ENCODE results near the gene EPDR1.
"Not testable (repeated sequence)": the region's sequence is repeated elsewhere in the genome, so short reads cannot be mapped to it uniquely, and the experiment has no call there.

EPDR1 gene

DNA sequence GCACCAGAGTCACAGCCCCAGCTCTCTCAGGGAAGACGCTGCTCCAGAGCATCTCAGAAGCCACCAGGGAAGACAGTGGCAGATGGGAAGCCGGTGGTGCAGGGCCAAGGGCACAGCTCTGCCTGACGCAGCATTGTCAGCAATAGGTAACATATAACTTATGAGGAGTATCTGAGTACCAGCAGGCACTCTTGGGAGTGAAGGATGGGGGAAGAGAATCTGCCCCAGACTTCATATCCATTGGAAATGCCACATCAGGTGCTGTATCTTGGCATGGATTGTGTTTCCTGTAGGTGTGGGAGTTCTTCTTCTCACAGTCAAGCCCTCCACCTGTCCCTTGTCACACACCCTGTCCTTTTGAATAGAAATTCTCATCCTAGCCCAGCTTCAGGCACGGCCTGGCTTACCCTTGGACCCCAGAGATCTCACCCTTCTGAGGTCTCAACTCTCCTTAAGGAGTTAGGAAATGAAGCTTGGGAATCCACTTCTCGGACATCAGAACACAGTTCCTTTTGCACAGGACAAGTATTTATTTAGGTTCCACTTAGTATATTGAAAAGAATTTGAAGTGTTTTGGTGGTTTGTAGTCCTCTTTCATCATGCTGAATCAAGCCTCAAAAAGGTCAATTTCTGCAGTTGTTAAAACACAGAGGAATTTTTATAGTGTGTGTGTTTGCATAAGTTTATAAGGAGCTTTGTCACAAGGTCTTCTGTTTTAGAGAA, 9.9 kb downstream of the EPDR1 start:
- no peak for DNase-seq

DNA sequence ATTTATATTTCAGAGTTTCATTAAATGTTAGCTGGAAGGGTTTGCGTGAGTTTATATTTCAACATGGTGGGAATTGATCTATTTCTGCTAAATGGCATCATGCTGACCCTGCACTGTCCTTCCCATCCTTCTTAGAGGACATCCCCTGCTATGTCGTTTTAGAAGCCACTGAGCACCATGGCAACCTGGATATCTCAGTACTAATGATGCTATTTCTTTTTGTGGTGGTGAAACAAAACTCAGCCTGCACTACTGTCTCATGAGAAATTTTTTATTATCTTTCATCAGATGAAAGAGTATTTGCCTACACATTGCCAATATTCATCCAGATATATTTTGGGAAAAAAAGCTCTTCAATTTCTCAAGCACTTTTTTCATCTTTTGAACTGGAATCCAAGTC, 12.1 kb downstream of the EPDR1 start:
- DNase-seq, result no peak

- DNase-seq, result no peak
Observed at GRCh38 chr7:37933018-37933566, 12.7 kb downstream of the EPDR1 start.

GRCh38 chr7:37942934-37943610, 22.6 kb downstream of the EPDR1 start:
- no peak for DNase-seq

- DNase-seq, result no peak
Observed at GRCh38 chr7:37943905-37944736, 23.7 kb downstream of the EPDR1 start.

DNA sequence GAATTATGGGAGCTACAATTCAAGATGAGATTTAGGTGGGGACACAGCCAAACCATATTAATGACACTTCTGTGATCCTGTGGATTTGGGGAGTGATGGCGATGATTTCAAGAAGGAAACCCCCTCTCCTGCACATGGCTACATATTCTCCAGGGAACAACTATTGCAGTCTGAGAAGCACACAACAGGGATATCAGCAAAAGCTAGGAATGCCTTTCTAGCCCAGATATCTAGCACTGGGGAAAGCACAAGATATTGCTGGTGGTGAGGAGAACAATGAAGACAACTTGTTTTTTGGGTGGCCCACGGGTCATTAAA, 24.3 kb downstream of the EPDR1 start:
- no peak for DNase-seq

- DNase-seq, result no peak
Observed at GRCh38 chr7:37945336-37945735, 24.9 kb downstream of the EPDR1 start.

DNA sequence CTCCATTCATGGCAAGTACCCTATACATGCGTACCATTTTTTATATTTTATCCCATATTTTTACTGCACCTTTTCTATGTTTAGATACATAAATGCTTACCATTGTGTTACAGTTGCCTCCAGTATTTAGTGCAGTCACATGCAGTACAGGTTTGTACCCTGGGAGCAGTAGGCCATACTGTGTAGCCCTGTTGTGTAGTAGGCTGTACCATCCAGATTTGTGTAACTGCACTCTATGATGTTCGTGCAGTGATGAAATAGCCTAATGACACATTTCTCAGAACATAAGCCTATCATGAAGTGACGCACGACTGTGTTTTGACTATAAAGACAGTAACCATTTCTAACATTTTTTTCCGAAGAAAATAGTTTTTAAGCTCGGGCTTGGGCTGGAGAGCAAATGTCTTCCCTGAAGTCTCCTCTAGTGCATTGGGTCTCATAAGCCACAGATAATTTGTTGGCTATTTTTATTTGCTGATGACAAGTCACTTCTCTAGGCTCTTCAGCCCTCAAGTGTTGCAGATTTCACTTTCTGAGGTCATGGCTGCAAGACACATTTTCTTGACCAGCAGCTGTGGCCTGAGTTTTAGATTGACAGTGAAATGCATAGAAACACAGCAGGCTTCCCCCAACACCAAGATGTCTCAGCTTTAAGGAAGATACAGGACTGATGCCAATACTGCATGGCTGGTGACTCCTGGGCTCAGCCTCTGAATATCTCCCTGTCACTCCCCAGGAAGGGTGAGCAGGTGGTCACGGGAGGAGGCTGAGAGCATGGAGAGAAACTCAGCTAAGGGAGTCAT, 26.9 kb downstream of the EPDR1 start:
- DNase-seq, result no peak

GRCh38 chr7:37947941-37948210, 27.4 kb downstream of the EPDR1 start:
- no peak for DNase-seq

GRCh38 chr7:37952240-37952639, 31.8 kb downstream of the EPDR1 start:
- DNase-seq, result no peak

GRCh38 chr7:37954217-37954616, 33.8 kb downstream of the EPDR1 start:
- DNase-seq, result not testable (repeated sequence)

DNA sequence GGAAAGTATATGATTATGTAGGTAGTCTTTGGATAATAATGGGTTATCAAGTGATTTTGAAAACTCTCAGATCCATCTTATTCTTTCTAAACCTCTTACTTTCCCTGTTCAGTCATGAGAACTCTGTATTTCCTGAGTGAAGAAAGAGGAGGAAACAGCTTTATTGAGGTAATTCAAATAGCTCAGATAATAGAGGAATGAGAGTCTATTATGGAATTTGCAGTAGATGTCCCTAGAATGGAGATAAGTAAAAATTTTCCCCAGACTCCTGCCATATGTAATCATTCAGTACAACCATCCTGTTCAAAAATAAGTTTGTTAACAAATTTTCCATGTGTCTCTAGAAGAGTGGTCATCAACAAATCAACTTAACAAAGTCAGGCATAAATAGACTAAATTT, 36.4 kb downstream of the EPDR1 start:
- DNase-seq, result no peak

- DNase-seq, result no peak
Observed at GRCh38 chr7:37957221-37957970, 37.0 kb downstream of the EPDR1 start.

DNA sequence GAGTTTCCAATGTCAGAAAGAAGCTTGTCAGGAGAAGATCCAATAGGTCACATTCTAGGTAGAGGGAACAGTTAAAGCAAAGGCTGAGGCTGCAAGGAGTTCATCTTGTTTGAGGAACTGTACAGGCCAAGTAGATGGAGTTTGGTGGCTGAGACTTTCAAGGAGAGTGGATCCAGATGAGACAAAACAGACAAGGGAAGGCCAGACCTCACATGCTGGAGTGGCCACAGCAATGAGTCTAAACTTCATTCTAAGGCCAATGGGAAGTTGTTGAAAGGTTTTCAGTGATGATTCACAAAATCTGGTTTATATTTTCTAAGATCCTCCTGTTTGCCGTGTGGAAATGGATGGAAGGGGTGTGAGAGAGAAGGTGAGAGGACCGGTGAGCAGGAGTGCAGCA, 40.0 kb downstream of the EPDR1 start:
- DNase-seq, result no peak

DNA sequence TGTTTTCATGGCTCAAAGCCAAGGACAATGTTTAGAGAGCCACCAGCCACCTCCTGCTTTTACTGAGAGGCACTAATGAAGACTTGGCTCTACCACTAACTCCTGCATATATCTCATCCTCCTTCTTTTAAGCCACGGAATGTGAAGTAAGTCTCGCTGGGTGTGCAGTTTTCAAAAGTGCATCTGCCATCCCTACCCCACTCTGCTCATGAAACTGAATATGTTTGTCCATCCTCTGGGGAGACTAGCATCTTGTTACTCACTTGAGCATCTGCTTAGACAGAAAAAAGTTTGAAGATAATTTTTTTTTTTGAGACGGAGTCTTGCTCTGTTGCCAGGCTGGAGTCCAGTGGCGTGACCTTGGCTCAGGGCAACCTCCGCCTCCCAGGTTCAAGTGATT, 40.8 kb downstream of the EPDR1 start:
- DNase-seq, result no peak

GRCh38 chr7:37964196-37964595, 43.8 kb downstream of the EPDR1 start:
- no peak for DNase-seq

DNA sequence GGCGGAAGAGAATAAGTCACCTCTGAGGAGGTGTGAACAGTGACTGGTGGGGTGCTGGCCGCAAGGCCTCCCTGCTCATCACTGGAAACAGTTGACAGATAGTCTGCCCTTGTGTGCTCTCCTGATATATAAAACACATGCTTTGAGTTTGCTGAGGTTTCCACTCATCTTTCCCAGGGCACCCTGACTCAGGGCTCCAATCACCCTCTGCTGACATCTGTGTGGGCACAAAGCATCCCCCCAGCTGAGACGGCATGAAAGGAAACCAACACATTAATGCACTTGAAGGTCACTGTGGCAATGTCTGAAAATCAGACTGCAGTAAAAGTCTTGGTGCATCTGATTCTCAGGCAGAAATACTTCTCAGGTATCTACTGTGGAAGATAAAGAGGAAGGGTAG, 49.8 kb downstream of the EPDR1 start:
- DNase-seq, result no peak

- no peak for DNase-seq
Observed at GRCh38 chr7:37971491-37971890, 51.1 kb downstream of the EPDR1 start.

DNA sequence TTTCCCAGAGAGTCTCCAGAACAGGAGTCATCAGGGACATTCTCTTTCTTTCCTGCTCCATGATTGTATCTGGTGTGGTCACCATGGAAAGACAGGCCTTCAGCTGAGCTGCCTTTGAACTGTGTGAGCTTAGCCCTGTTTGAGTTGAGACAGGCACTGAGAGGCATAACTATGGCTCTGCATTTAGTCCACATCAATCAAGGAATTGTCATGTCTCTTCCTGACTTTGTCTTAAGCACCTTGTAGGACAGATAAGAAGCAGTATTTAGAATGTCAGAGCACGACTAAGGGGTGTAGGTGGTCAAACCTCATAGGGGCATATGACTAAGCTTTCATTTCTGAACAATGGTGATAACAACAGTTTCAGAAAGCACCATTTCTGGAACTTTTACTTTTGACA, 53.5 kb downstream of the EPDR1 start:
- no peak for DNase-seq

DNA sequence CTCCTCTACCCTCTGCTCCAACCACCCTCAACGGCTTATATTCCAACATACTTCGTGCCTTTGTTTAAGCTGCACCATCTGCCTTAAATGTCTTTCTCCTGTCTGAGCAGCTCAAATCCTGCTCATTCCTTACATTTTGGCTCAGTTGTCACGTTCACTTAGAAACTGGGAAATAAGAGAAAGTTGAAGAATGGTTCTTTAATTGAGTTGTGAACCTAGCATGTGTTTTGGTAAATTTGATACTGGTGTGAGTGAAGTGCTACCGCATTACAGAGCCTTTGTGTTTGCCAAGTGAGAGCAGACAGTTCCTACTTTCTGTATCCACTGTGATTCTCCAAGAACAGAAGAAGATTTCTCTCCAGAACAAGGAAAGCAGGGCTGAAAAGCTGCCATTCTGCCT, 54.3 kb downstream of the EPDR1 start:
- no peak for DNase-seq

GRCh38 chr7:37977243-37977642, 56.8 kb downstream of the EPDR1 start:
- DNase-seq, result no peak

- no peak for DNase-seq
Observed at GRCh38 chr7:37981664-37982063, 61.2 kb downstream of the EPDR1 start.
